ENCODE measurements around the gene PLXDC1. TPM values are rescaled to one million over a fixed set of nuclear protein-coding genes. Genes with fewer than 3 reads are reported as not detected.

Gene PLXDC1
- total RNA-seq, 4 donors from 2014 or later, result 3.3 to 45.1 (median 21.5) TPM

GRCh38 chr17:39198186-39198566 is 46.7 kb upstream of the PLXDC1 start:
- intact Hi-C loops (cut with DNase I; ENCODE audit: low total_unique reads), result no loop called here
- DNase-seq, result no peak
- Histone ChIP-seq H3K4me3 (peak overlapping the region; percentile 74 to 77), H3K4me1 (peaks cover 13 to 36% of the 10 kb centered on the region in 2 donors), H3K27me3 (no peaks in the 10 kb centered on the region), H3K27ac (peak overlapping the region; percentile 83 to 91), H3K9me3 (no peaks in the 10 kb centered on the region), H3K36me3 (no peaks in the 10 kb centered on the region)
- TF ChIP-seq CTCF (IDR thresholded peaks at IDR 0.05) (no peak), POLR2A (IDR thresholded peaks at IDR 0.05) (no peak)

- TF ChIP-seq POLR2A (IDR thresholded peaks at IDR 0.05) (peak; percentile 45 to 62), CTCF (IDR thresholded peaks at IDR 0.05) (no peak)
- Histone ChIP-seq H3K4me1 (peaks cover 13 to 36% of the 10 kb centered on the region in 2 donors), H3K4me3 (peak within 1 kb of the TSS; percentile 74 to 77), H3K27me3 (no peaks in the 10 kb centered on the region), H3K36me3 (no peaks in the 10 kb centered on the region), H3K27ac (peak within 1 kb of the TSS; percentile 83 to 91), H3K9me3 (no peaks in the 10 kb centered on the region)
- peak; percentile 80 to 83 for DNase-seq
- intact Hi-C loops (cut with DNase I; ENCODE audit: low total_unique reads), result no loop called here
Measured at GRCh38 chr17:39197380-39198185, 46.1 kb upstream of the PLXDC1 start, which contains the start of gene CACNB1. CACNB1 (minus strand) TSS chr17:39197669; CDS start chr17:39197495, 174 bp downstream.

- no peaks in the 10 kb centered on the region for H3K27me3 ChIP-seq
- no peaks in the 10 kb centered on the region for H3K36me3 ChIP-seq
- TF ChIP-seq POLR2A (IDR thresholded peaks at IDR 0.05) (no peak), CTCF (IDR thresholded peaks at IDR 0.05) (no peak)
- no peaks in the 10 kb centered on the region for H3K9me3 ChIP-seq
- DNase-seq, result peak in 1 of 2 donors; percentile 46
- peaks cover 10 to 29% of the 10 kb centered on the region in 2 donors for H3K4me1 ChIP-seq
- H3K27ac ChIP-seq, result peak overlapping the region; percentile 83 to 91
- H3K4me3 ChIP-seq, result peak overlapping the region; percentile 74 to 77
- intact Hi-C loops (cut with DNase I; ENCODE audit: low total_unique reads), result no loop called here
Measured at GRCh38 chr17:39196808-39197291, 45.4 kb upstream of the PLXDC1 start.

GRCh38 chr17:39196241-39196807 is 44.9 kb upstream of the PLXDC1 start:
- no peaks in the 10 kb centered on the region for H3K36me3 ChIP-seq
- peak overlapping the region; percentile 74 to 77 for H3K4me3 ChIP-seq
- peak overlapping the region; percentile 83 to 91 for H3K27ac ChIP-seq
- no peak for TF ChIP-seq POLR2A (IDR thresholded peaks at IDR 0.05)
- TF ChIP-seq CTCF (IDR thresholded peaks at IDR 0.05), result no peak
- no peak for DNase-seq
- H3K9me3 ChIP-seq, result no peaks in the 10 kb centered on the region
- H3K4me1 ChIP-seq, result peaks cover 6 to 25% of the 10 kb centered on the region in 2 donors
- intact Hi-C loops (cut with DNase I; ENCODE audit: low total_unique reads), result no loop called here
- no peaks in the 10 kb centered on the region for H3K27me3 ChIP-seq

Data from uterus (tissue), 4 donors.